Endodermal cell (in vitro differentiated cells): ENCODE measurements around the gene RNF225. TPM values are rescaled to one million over a fixed set of nuclear protein-coding genes. Genes with fewer than 3 reads are reported as not detected.

Experiments used
- DNase-seq: peaks from one replicate; pipeline ENCODE4 v3.0.0-alpha.2; 2017
- H3K27ac ChIP-seq: 2 replicates; pipeline ENCODE4 v1.5.1; 2013; ENCODE audit warnings: mild to moderate bottlenecking, low read depth, low read length, moderate library complexity
- H3K27me3 ChIP-seq: 2 replicates; pipeline ENCODE4 v1.6.1; 2013; ENCODE audit warnings: mild to moderate bottlenecking, low read length, moderate library complexity; ENCODE audit not compliant: insufficient read depth, control insufficient read depth, poor library complexity, severe bottlenecking
- H3K36me3 ChIP-seq: 2 replicates; pipeline ENCODE4 v1.7.0; 2013; ENCODE audit warnings: mild to moderate bottlenecking, low read length, moderate library complexity; ENCODE audit not compliant: control insufficient read depth, insufficient read depth
- H3K4me1 ChIP-seq: one replicate; pipeline ENCODE4 v1.7.0; 2013; ENCODE audit warnings: low read length; ENCODE audit not compliant: control insufficient read depth, insufficient read depth
- H3K4me3 ChIP-seq: 2 replicates; pipeline ENCODE4 v1.5.1; 2013; ENCODE audit warnings: mild to moderate bottlenecking, low read length, moderate library complexity
- H3K9ac ChIP-seq: 2 replicates; pipeline ENCODE4 v1.6.1; 2013; ENCODE audit warnings: mild to moderate bottlenecking, low read length, moderate library complexity; ENCODE audit not compliant: poor library complexity, severe bottlenecking; ENCODE audit errors: extremely low read depth
- H3K9me3 ChIP-seq: 2 replicates; pipeline ENCODE4 v1.6.1; 2013; ENCODE audit warnings: mild to moderate bottlenecking, low read length, moderate library complexity; ENCODE audit not compliant: control insufficient read depth
- H3K27ac Mint-ChIP-seq: 2 replicates; pipeline ENCODE4 v1.8.0; 2020; ENCODE audit warnings: mixed read lengths
- H3K27me3 Mint-ChIP-seq: 2 replicates; pipeline ENCODE4 v1.8.0; 2021; ENCODE audit warnings: mild to moderate bottlenecking, mixed read lengths; ENCODE audit not compliant: insufficient read depth
- H3K36me3 Mint-ChIP-seq: 2 replicates; pipeline ENCODE4 v1.8.0; 2020; ENCODE audit warnings: low read depth, mixed read lengths
- H3K4me1 Mint-ChIP-seq: 2 replicates; pipeline ENCODE4 v1.8.0; 2020; ENCODE audit warnings: mixed read lengths
- H3K4me3 Mint-ChIP-seq: 2 replicates; pipeline ENCODE4 v1.8.0; 2020; ENCODE audit warnings: mild to moderate bottlenecking, moderate library complexity, mixed read lengths
- H3K9me3 Mint-ChIP-seq: 2 replicates; pipeline ENCODE4 v1.8.0; 2020; ENCODE audit warnings: mild to moderate bottlenecking, mixed read lengths
- CTCF ChIP-seq: fragments of 200-600 bp; sonication (generic); conservative IDR thresholded peaks from 2 replicates; pipeline ENCODE4 v1.5.0; 2021; ENCODE audit warnings: antibody characterized with exemption, mild to moderate bottlenecking
- whole genome bisulfite sequencing, 2 experiments: methylation state at CpG; one replicate each; pipeline versions ENCODE4 v1.1.5 to v1.1.7; 2013; ENCODE audit warnings: missing lambda C conversion rate in 2 of 2, mixed read lengths in 1 of 2; ENCODE audit not compliant: insufficient coverage in 1 of 2, insufficient read length in 1 of 2; 5-methylcytosine and 5-hydroxymethylcytosine counted together
- total RNA-seq, 2 donors: library from RNA; stranded (reverse); fragmentation: NEBNext Ultra II Directional in 1 of 2; extraction: Animal tissue kit (Norgen Biotek cat#: 25700) in 1 of 2; gene quantifications; 2 replicates in 1 of 2; 3 replicates in 1 of 2; pipeline ENCODE4 v1.2.1, GENCODE V29; 2021

Gene RNF225
- total RNA-seq, 2 donors from 2014 or later: 0.82 to 0.92 TPM

- H3K27ac Mint-ChIP-seq: no peak overlapping the region
- WGBS, 2 experiments: 89 to 92% methylated on average over 4 to 6 of the region's 6 CpGs
Measured at GRCh38 chr19:58379246-58379645, 16.2 kb upstream of the RNF225 start.

GRCh38 chr19:58380037-58380661 lies 15.3 kb upstream of the RNF225 start:
- Histone ChIP-seq H3K36me3 (no peaks in the 10 kb centered on the region), H3K9ac (peak overlapping the region; percentile 52), H3K27me3 (no peaks in the 10 kb centered on the region), H3K4me3 (peak overlapping the region; percentile 93), H3K4me1 (no peaks in the 10 kb centered on the region), H3K9me3 (no peaks in the 10 kb centered on the region), H3K27ac (no peak overlapping the region)
- no peak for TF ChIP-seq CTCF
- H3K4me1 Mint-ChIP-seq: peaks cover 9% of the 10 kb centered on the region
- WGBS, 2 experiments: 12 to 14% methylated on average over 23 to 24 of the region's 24 CpGs
- no peaks in the 10 kb centered on the region for H3K9me3 Mint-ChIP-seq
- peak overlapping the region; percentile 64 for H3K27ac Mint-ChIP-seq
- no peak for DNase-seq
- H3K4me3 Mint-ChIP-seq: peak overlapping the region; percentile 67
- no peaks in the 10 kb centered on the region for H3K36me3 Mint-ChIP-seq
- no peaks in the 10 kb centered on the region for H3K27me3 Mint-ChIP-seq

More at GRCh38 chr19:58379246-58379645, 16.2 kb upstream of the RNF225 start:
- Mint-ChIP-seq H3K9me3 (no peaks in the 10 kb centered on the region), H3K4me3 (peak overlapping the region; percentile 67), H3K36me3 (no peaks in the 10 kb centered on the region), H3K4me1 (peaks cover 9% of the 10 kb centered on the region), H3K27me3 (no peaks in the 10 kb centered on the region)
- no peak overlapping the region for H3K9ac ChIP-seq
- no peak overlapping the region for H3K27ac ChIP-seq
- H3K36me3 ChIP-seq: no peaks in the 10 kb centered on the region
- no peaks in the 10 kb centered on the region for H3K4me1 ChIP-seq
- TF ChIP-seq CTCF: no peak
- H3K27me3 ChIP-seq: no peaks in the 10 kb centered on the region
- no peak for DNase-seq
- H3K4me3 ChIP-seq: peak overlapping the region; percentile 93
- H3K9me3 ChIP-seq: no peaks in the 10 kb centered on the region

- WGBS, 2 experiments: 0 to 1% methylated on average over 44 to 83 of the region's 83 CpGs
- peak; percentile 99 for DNase-seq
- Mint-ChIP-seq H3K27me3 (no peaks in the 10 kb centered on the region), H3K27ac (peak within 1 kb of the TSS; percentile 94), H3K9me3 (no peaks in the 10 kb centered on the region), H3K36me3 (no peaks in the 10 kb centered on the region), H3K4me3 (peak within 1 kb of the TSS; percentile 67), H3K4me1 (peaks cover 13% of the 10 kb centered on the region)
- Histone ChIP-seq H3K27me3 (no peaks in the 10 kb centered on the region), H3K4me3 (peak within 1 kb of the TSS; percentile 93), H3K4me1 (peaks cover 5% of the 10 kb centered on the region), H3K27ac (peak within 1 kb of the TSS; percentile 46), H3K36me3 (no peaks in the 10 kb centered on the region), H3K9ac (peak within 1 kb of the TSS; percentile 82), H3K9me3 (no peaks in the 10 kb centered on the region)
- peak; percentile 9 for TF ChIP-seq CTCF
Measured at GRCh38 chr19:58380662-58381459, 14.6 kb upstream of the RNF225 start, which contains the start of gene ZNF837. Gene ZNF837 (minus strand): TSS chr19:58381030. CDS start chr19:58369332, 11,698 bp downstream.
